Measurements from ENCODE around the gene WDR55.
"Not testable (repeated sequence)": the region's sequence is repeated elsewhere in the genome, so short reads cannot be mapped to it uniquely, and the experiment has no call there.

Gene WDR55

DNA sequence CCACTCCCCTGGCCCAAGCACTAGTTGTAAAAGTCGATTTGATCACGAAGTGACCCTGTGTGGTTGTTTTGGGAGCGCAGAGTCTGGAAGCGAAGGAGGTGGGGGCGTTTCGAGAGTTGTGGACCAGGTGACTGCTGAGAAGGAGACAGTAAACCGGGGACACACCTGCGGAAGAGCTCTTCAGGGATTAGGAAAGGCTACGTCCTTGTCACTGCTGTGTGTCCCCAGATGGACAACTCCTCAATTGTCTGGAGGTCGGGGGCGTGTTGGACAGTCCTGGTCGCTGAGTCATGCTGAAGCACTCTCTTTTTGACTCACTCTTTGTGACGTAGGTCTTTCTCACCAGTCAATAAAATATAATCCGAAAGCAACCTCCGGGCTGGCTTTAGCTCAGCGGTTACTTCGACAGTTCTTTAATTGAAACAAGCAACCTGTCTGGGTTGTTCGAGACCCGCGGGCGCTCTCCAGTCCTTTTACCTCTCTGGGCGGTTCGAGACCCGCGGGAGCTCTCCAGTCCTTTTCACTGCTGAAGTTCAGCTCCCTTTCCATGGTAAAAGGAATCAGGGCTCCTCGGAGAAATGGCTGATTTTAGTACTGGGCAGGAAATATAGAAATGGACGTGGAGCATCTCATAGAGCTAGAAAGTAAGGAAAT, 46.3 kb downstream of the WDR55 start:
- DNase-seq (ENCODE audit: low read depth, low spot score) = peak; percentile 96

DNA sequence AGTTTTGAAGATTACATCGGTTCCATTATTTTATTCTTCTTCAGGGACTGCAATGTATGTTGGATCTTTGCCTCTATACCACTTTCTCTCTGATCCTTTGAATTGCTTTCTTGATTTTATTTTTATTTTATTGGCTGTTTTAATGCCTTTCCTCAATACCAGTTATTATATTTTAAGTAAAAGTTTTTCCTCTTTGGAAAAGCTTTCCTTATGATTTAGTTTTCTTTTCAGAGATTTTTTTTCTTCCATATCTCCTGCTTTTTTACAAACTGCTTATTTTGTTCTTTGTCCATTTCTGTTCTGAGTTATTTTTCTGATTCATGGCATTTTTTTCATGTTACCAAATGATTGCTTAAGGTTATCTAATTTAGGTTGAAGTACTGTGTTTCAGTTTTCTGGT, 47.1 kb downstream of the WDR55 start:
- DNase-seq (ENCODE audit: low read depth, low spot score) = no peak

DNA sequence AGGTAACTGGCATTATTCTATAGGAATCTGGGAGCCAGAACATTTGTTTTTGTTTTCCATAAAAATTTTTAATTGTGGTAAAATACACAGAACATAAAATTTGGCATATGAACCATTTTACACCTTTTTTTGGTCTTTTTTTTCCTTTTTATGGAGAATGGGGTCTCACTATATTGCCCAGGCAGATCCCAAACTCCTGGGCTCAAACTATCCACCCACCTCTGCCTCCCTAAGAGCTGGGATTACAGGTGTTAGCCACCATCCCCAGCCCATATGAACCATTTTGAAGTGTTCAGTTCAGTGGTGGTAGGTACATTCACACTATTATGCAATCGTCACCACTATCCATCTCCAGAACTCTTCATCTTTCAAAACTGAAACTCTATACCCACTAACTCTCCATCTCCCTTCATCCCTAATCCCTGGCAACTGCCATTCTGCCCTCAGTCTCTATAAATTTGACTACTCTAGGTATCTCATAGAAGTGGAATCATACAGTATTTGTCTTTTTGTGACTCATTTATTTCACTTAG, 48.9 kb downstream of the WDR55 start:
- DNase-seq (ENCODE audit: low read depth, low spot score) = no peak

DNA sequence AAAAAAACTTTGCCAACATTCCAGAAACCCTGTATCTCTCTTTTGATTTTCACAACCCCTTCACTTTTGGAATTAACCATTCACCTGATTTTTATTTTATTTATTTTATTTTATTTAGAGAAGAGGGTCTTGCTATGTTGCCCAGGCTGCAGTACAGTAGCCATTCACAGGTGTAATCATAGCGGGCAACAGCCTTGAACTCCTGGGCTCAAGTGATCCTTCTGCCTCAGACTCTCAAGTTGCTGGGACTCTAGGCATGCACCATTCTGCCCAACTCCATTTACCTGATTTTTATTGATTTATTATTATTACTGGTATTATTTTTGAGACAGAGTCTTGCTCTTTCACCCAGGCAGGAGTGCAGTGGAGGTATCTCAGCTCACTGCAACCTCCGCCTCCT, 51.5 kb downstream of the WDR55 start:
- not testable (repeated sequence) for DNase-seq (ENCODE audit: low read depth, low spot score)

DNA sequence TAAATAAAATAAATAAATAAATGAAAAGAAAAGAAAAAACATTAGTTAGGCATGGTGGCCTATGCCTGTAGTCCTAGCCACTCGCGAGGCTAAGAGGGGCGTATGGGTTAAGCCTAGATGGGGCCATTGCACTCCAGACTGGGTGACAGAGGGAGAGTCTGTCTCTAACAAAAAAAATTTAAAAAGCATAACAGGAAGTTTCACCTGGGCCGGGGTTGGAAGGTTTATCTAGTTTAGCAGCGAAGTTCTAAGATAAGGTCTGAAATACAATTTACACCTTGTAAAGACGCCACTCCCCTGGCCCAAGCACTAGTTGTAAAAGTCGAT, 53.5 kb downstream of the WDR55 start:
- no peak for DNase-seq (ENCODE audit: low read depth, low spot score)

DNA sequence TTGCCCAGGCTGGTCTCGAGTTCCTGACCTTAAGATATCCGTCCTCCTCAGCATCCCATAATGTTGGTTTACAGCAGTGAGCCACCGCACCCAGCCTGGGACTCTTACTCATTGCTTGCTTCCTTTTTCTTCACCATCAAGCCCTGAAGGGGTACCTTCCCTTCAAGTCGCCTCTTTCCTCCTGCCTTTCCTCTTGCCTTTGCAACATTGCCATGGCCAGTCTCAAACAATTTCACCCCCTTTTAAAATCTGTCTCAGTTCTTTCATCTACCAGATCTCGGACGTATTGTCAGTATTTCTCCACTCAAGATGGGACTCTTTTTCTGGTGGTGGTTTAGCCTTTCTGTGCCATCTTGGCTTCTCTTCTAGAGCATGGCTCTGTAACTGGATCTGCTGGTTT, 56.0 kb downstream of the WDR55 start:
- DNase-seq (ENCODE audit: low read depth, low spot score) = not testable (repeated sequence)

DNA sequence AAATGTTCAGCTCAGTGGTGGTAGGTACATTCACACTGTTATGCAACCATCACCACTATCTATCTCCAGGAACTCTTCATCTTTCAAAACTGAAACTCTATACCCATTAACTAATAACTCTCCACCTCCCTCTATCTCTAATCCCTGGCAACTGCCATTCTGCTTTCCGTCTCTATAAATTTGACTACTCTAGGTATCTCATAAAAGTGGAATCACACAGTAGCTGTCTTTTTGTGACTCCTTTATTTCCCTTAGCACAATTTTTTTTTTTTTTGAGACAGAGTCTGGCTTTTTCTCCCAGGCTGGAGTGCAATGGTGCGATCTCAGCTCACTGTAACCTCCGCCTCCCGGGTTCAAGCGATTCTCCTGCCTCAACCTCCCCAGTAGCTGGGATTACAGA, 56.7 kb downstream of the WDR55 start:
- not testable (repeated sequence) for DNase-seq (ENCODE audit: low read depth, low spot score)

Data from ELF-1 (cell line).